ENCODE data around the gene TUBAL3.

Gene TUBAL3

DNA sequence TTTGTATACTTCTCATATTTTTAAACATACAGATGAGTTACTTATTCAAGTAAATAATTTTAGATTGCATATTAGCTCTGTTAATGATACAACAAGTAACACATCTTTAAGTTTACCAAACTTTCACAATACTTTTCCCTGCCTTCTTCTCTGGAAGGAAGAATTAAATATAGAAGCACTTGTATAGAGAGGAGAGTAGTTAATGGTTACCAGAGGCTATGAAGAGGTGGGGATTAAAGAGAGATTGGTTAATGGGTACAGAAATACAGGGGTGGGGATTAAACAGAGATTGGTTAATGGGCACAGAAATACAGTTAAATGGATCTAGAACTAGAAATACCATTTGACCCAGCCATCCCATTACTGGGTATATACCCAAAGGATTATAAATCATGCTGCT lies 59.9 kb downstream of the TUBAL3 start:
- in situ Hi-C loops (cut with MboI; ENCODE audit: low sequenced_read_pairs), result no loop called here

DNA sequence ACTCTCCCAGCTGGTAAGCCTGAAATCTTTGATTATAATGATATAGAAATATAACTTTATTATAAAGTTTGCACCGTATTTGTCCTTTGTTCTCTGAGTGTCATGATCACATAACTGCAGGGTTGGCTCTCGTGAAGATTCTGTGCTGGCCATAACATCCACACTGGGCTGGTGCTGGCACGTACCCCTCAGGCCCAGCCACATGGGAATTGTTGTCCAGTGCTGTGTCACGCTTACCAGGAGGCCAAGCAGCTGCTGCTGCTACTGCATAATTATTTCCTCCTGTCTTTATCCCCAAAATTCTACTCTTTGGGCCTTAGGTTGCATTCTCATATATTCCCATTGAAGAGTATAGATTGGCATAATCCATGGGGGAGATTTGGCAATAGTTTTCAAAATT lies 60.6 kb downstream of the TUBAL3 start:
- in situ Hi-C loops (cut with MboI; ENCODE audit: low sequenced_read_pairs), result no loop called here

DNA sequence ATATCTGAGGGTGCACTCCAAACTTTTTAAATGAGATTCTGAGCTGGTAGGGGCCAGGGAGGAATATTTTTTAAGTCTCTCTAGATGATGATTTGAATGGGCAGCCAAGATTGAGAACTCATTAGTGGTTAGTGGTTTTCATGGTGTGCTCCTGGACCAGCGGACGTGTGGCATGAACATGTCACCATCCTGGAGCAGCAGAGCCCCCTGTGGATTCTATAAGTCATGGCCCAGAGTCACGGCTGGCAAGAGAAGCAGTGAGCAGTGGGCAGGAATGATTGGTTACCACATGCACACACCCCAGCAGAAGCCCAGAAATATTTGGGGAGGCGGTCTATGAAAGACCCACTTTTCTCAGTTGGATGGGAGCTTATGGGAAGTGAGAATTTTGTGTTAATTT lies 61.1 kb downstream of the TUBAL3 start:
- in situ Hi-C loops (cut with MboI; ENCODE audit: low sequenced_read_pairs), result no loop called here
